Thyroid gland (tissue), 4 donors: ENCODE measurements around the gene NANOGP8.

Experiments used
- POLR2A ChIP-seq, 2 donors: fragments of 450-650 bp; IDR thresholded peaks; one replicate each; pipeline ENCODE4 v1.6.1; 2017; ENCODE audit warnings: antibody characterized with exemption in 2 of 2, mild to moderate bottlenecking in 2 of 2, moderate library complexity in 1 of 2
- TF ChIP-seq, protein P1 (sequence below), 6 experiments: fragments of 200-600 bp in 3 of 6; fragments of 450-650 bp in 3 of 6; sonication (generic) in 3 of 6; IDR thresholded peaks; one replicate each; pipeline ENCODE4 v1.5.1; 2016 to 2019; ENCODE audit warnings: antibody characterized with exemption in 6 of 6, mild to moderate bottlenecking in 2 of 6, inconsistent platforms in 1 of 6, moderate library complexity in 1 of 6

DNA sequence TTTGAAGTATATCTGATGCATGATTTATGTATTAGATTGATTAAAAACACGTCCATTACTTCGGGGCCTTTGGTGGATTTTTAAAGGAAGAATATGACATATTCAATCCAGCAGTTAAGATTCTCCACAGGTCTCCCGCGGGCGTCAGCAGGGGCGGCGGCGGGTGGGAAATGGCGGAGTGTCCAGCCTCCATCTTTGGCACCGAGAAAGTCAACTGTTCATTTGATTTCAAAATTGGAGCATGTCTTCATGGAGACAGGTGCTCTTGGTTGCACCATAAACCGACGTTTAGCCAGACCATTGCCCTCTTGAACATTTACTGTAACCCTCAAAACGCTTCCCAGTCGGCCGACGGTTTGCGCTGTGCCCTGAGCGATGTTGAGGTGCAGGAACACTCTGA, 7.2 kb upstream of the NANOGP8 start:
- TF ChIP-seq, protein P1, sequence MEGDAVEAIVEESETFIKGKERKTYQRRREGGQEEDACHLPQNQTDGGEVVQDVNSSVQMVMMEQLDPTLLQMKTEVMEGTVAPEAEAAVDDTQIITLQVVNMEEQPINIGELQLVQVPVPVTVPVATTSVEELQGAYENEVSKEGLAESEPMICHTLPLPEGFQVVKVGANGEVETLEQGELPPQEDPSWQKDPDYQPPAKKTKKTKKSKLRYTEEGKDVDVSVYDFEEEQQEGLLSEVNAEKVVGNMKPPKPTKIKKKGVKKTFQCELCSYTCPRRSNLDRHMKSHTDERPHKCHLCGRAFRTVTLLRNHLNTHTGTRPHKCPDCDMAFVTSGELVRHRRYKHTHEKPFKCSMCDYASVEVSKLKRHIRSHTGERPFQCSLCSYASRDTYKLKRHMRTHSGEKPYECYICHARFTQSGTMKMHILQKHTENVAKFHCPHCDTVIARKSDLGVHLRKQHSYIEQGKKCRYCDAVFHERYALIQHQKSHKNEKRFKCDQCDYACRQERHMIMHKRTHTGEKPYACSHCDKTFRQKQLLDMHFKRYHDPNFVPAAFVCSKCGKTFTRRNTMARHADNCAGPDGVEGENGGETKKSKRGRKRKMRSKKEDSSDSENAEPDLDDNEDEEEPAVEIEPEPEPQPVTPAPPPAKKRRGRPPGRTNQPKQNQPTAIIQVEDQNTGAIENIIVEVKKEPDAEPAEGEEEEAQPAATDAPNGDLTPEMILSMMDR (IDR thresholded peaks at IDR 0.05) = no peak
- TF ChIP-seq POLR2A (IDR thresholded peaks at IDR 0.05) = no peak
